H1 (cell line): ENCODE results near the gene ATMIN. TPM values are rescaled to one million over a fixed set of nuclear protein-coding genes. Genes with fewer than 3 reads are reported as not detected.

Source experiments
- CBX5 ChIP-seq: fragments of 300-800, 300-1000 bp; sonication (generic); IDR thresholded peaks from 2 replicates; pipeline ENCODE4 v1.7.1; 2016; ENCODE audit warnings: antibody characterized with exemption, low read length, low read depth
- CBX8 ChIP-seq: fragments of 300-800, 300-1000 bp; sonication (generic); IDR thresholded peaks from 2 replicates; pipeline ENCODE4 v1.7.1; 2016; ENCODE audit warnings: low read depth, low read length, borderline replicate concordance
- EGR1 ChIP-seq: IDR thresholded peaks from 2 replicates; pipeline ENCODE4 v1.6.1; 2011; ENCODE audit warnings: low read depth, low read length, borderline replicate concordance
- KDM1A ChIP-seq: fragments of 200-600, 300-600 bp; sonication (generic); IDR thresholded peaks from 2 replicates; pipeline ENCODE4 v1.7.1; 2016; ENCODE audit warnings: mild to moderate bottlenecking, low read length, borderline replicate concordance
- PHF8 ChIP-seq: fragments of 200-600 bp; sonication (generic); conservative IDR thresholded peaks from 2 replicates; pipeline ENCODE4 v1.7.1; 2012; ENCODE audit warnings: low read depth, mild to moderate bottlenecking, inconsistent platforms, low read length, moderate library complexity
- SIRT6 ChIP-seq: IDR thresholded peaks from one replicate; pipeline ENCODE4 v1.7.1; 2012; ENCODE audit warnings: low read length, inconsistent platforms
- SP1 ChIP-seq: IDR thresholded peaks from 2 replicates; pipeline ENCODE4 v1.6.1; 2011; ENCODE audit warnings: low read depth, low read length
- SP2 ChIP-seq: IDR thresholded peaks from 2 replicates; pipeline ENCODE4 v1.6.1; 2012; ENCODE audit warnings: mild to moderate bottlenecking, low read length, inconsistent platforms
- polyA plus RNA-seq, 7 experiments: library from polyadenylated mRNA; depleted of rRNA in 3 of 7; stranded (reverse) in 5 of 7; unstranded in 2 of 7; fragments of >200 nt in 5 of 7; fragments of 200-250 nt in 2 of 7; gene quantifications; 1 replicate in 5 of 7; 2 replicates in 1 of 7; 4 replicates in 1 of 7; pipeline versions ENCODE4 v1.2.1 to v1.2.3, GENCODE V29; 2011 to 2013; ENCODE audit warnings: missing spikeins in 2 of 7, mixed read lengths in 2 of 7
- total RNA-seq: library from RNA; stranded (reverse); fragmentation: NEBNext Ultra II Directional; extraction: Animal tissue kit (Norgen Biotek cat#: 25700); gene quantifications from 2 replicates; pipeline ENCODE4 v1.2.1, GENCODE V29; 2021

The ATMIN gene
- total and polyA plus RNA-seq, 2 of the 8 experiments (the other 6 are each of a cell fraction or from before 2014, with no cell fraction given), result 34.8 to 59.8 TPM

DNA sequence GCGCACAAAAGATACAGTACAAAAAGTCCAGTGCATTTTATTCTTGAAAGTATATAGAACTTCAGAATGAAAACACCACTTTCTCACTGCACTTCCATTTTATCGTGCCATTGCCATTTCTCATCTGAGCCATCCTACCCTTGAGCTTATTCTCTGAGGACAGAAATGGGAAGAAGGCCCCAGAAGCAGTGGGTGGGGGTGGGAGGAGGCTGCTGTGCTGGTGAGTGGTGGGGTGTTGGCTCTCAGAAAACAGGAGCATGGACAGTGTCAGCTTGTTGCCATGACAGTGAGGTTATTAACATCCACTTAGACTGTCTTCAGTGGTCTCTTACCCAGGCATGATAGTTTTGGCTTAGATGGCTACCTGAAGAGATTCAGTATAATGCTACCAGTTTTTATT lies 4.5 kb downstream of the ATMIN start (continued):
- TF ChIP-seq SIRT6 (no peak), KDM1A (no peak), PHF8 (no peak), CBX5 (no peak), EGR1 (no peak), CBX8 (no peak), SP2 (no peak), SP1 (no peak)
